ENCODE results near the gene NKX1-1.

The NKX1-1 gene

GRCh38 chr4:1417522-1418390 is 11.5 kb upstream of the NKX1-1 start:
- no peak for DNase-seq (ENCODE audit: low read depth in 3 of 3, low spot score in 1 of 3)

- DNase-seq (ENCODE audit: low read depth in 3 of 3, low spot score in 1 of 3): no peak
These were observed 10.7 kb upstream of the NKX1-1 start for GRCh38 chr4:1416948-1417260.

GRCh38 chr4:1416051-1416947 is 10.1 kb upstream of the NKX1-1 start:
- DNase-seq (ENCODE audit: low read depth in 3 of 3, low spot score in 1 of 3): no peak

GRCh38 chr4:1415681-1415981 is 9.4 kb upstream of the NKX1-1 start:
- no peak for DNase-seq (ENCODE audit: low read depth in 3 of 3, low spot score in 1 of 3)

- no peak for DNase-seq (ENCODE audit: low read depth in 3 of 3, low spot score in 1 of 3)
These were observed 8.8 kb upstream of the NKX1-1 start for GRCh38 chr4:1414831-1415680.

GRCh38 chr4:1413687-1414479 is 7.6 kb upstream of the NKX1-1 start:
- no peak for DNase-seq (ENCODE audit: low read depth in 3 of 3, low spot score in 1 of 3)

GRCh38 chr4:1413204-1413663 is 7.0 kb upstream of the NKX1-1 start:
- no peak for DNase-seq (ENCODE audit: low read depth in 3 of 3, low spot score in 1 of 3)

- DNase-seq (ENCODE audit: low read depth in 3 of 3, low spot score in 1 of 3): no peak
These were observed 6.3 kb upstream of the NKX1-1 start for GRCh38 chr4:1412376-1413203.

GRCh38 chr4:1411436-1412375 is 5.5 kb upstream of the NKX1-1 start:
- no peak for DNase-seq (ENCODE audit: low read depth in 3 of 3, low spot score in 1 of 3)

- DNase-seq (ENCODE audit: low read depth in 3 of 3, low spot score in 1 of 3): peak in 1 of 3 donors; percentile 25
These were observed 4.5 kb upstream of the NKX1-1 start for GRCh38 chr4:1410491-1411325.

GRCh38 chr4:1409491-1410425 is 3.5 kb upstream of the NKX1-1 start:
- DNase-seq (ENCODE audit: low read depth in 3 of 3, low spot score in 1 of 3): no peak

- no peak for DNase-seq (ENCODE audit: low read depth in 3 of 3, low spot score in 1 of 3)
These were observed 2.8 kb upstream of the NKX1-1 start for GRCh38 chr4:1409079-1409478.

GRCh38 chr4:1408418-1408817 is 2.2 kb upstream of the NKX1-1 start:
- no peak for DNase-seq (ENCODE audit: low read depth in 3 of 3, low spot score in 1 of 3)

- DNase-seq (ENCODE audit: low read depth in 3 of 3, low spot score in 1 of 3): no peak
These were observed 1.6 kb upstream of the NKX1-1 start for GRCh38 chr4:1407657-1408333.

GRCh38 chr4:1406981-1407656 is 877 bp upstream of the NKX1-1 start:
- DNase-seq (ENCODE audit: low read depth in 3 of 3, low spot score in 1 of 3): no peak

All from stimulated activated CD4-positive, alpha-beta T cell treated with anti-CD3 and anti-CD28 coated beads, TNF-alpha, amount 100 ng/mL, for 1 hour (primary cell).